Memory B cell (primary cell): ENCODE measurements around the gene PCDHA12.
"Not testable (repeated sequence)": the region's sequence is repeated elsewhere in the genome, so short reads cannot be mapped to it uniquely, and the experiment has no call there.

ENCODE experiments used
- ATAC-seq: fragments of 150-1000 bp; cut with Tn5 transposase; 2 replicates; pipeline ENCODE4 v1.10.0; 2021; ENCODE audit warnings: low read depth, mild to moderate bottlenecking, moderate library complexity
- DNase-seq, 2 donors: peaks; one replicate each; pipeline ENCODE4 v3.0.0; 2022; ENCODE audit warnings: low spot score in 2 of 2
- H3K27ac Mint-ChIP-seq: one replicate; pipeline ENCODE4 v1.8.0; 2022; ENCODE audit warnings: mild to moderate bottlenecking, moderate library complexity, mixed read lengths
- H3K27me3 Mint-ChIP-seq: one replicate; pipeline ENCODE4 v1.8.0; 2022; ENCODE audit warnings: mixed read lengths
- H3K36me3 Mint-ChIP-seq: one replicate; pipeline ENCODE4 v1.8.0; 2022; ENCODE audit warnings: mild to moderate bottlenecking, mixed read lengths
- H3K4me1 Mint-ChIP-seq: one replicate; pipeline ENCODE4 v1.8.0; 2022; ENCODE audit warnings: mixed read lengths
- H3K4me3 Mint-ChIP-seq: one replicate; pipeline ENCODE4 v1.8.0; 2022; ENCODE audit warnings: mild to moderate bottlenecking, moderate library complexity, mixed read lengths
- H3K9me3 Mint-ChIP-seq: one replicate; pipeline ENCODE4 v1.8.0; 2022; ENCODE audit warnings: mixed read lengths

The PCDHA12 gene

DNA sequence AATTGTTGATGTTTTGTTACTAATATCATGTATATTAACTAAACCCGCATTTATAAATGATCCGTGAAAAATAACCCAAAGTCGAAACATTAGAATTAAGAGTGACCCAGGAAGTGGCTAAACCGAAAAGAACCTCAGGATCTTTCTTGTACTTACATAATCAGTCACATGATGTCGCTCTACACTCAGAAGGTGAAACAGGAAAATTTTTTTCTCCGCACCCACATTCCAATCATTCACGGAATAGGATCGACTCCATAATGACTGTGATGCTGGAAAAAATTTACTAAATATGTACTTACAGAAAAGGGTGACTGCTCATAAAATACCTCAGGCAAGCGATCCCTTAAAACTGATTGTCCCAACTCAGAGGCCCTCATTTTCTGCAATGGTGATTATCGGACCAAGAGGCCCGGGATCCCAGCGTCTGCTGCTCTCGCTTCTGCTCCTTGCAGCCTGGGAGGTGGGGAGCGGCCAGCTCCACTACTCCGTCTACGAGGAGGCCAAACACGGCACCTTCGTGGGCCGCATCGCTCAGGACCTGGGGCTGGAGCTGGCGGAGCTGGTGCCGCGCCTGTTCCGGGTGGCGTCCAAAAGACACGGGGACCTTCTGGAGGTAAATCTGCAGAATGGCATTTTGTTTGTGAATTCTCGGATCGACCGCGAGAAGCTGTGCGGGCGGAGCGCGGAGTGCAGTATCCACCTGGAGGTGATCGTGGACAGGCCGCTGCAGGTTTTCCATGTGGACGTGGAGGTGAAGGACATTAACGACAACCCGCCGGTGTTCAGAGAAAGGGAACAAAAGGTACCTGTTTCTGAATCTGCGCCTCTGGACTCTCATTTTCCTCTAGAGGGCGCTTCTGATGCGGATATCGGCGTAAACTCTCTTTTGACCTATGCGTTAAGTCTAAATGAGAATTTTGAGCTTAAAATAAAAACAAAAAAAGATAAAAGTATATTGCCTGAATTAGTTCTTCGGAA lies at the start of gene PCDHA12:
PCDHA12 (plus strand) TSS at position 224 of the 981 bp plus-strand sequence; CDS start at position 389, 165 bp downstream.
- Mint-ChIP-seq H3K27ac (no peak within 1 kb of the TSS), H3K9me3 (peaks cover 4% of the 10 kb centered on the region), H3K36me3 (no peaks in the 10 kb centered on the region), H3K4me3 (no peak within 1 kb of the TSS), H3K27me3 (peaks cover 10% of the 10 kb centered on the region), H3K4me1 (no peaks in the 10 kb centered on the region)
- ATAC-seq: no peak
- DNase-seq: no peak

GRCh38 chr5:140827704-140828361 lies 47.3 kb upstream of the PCDHA12 start, which contains the start of gene PCDHA6:
TSS of gene PCDHA6 (plus strand) at chr5:140827960. CDS start at chr5:140828092, 132 bp downstream.
- Mint-ChIP-seq H3K4me3 (no peak within 1 kb of the TSS), H3K27me3 (peaks cover 7% of the 10 kb centered on the region), H3K4me1 (no peaks in the 10 kb centered on the region), H3K27ac (no peak within 1 kb of the TSS), H3K9me3 (peaks cover 5% of the 10 kb centered on the region), H3K36me3 (no peaks in the 10 kb centered on the region)
- DNase-seq: no peak
- ATAC-seq: no peak

GRCh38 chr5:140828362-140828737 lies 46.8 kb upstream of the PCDHA12 start:
- DNase-seq: no peak
- H3K27ac Mint-ChIP-seq: no peak overlapping the region
- H3K36me3 Mint-ChIP-seq: no peaks in the 10 kb centered on the region
- peaks cover 9% of the 10 kb centered on the region for H3K27me3 Mint-ChIP-seq
- H3K4me1 Mint-ChIP-seq: no peaks in the 10 kb centered on the region
- H3K4me3 Mint-ChIP-seq: no peak overlapping the region
- peaks cover 7% of the 10 kb centered on the region for H3K9me3 Mint-ChIP-seq
- ATAC-seq: no peak

GRCh38 chr5:140829511-140830501 lies 45.3 kb upstream of the PCDHA12 start:
- DNase-seq, H3K27ac Mint-ChIP-seq, H3K9me3 Mint-ChIP-seq, H3K4me1 Mint-ChIP-seq, H3K4me3 Mint-ChIP-seq, ATAC-seq, H3K36me3 Mint-ChIP-seq: not testable (repeated sequence)
- peaks cover 10% of the 10 kb centered on the region for H3K27me3 Mint-ChIP-seq

GRCh38 chr5:140833993-140834392 lies 41.1 kb upstream of the PCDHA12 start, which contains the start of gene PCDHA7:
TSS of gene PCDHA7 (plus strand) at chr5:140834269. CDS start at chr5:140834384, 115 bp downstream.
- DNase-seq (no peak), ATAC-seq (no peak)
- peaks cover 8% of the 10 kb centered on the region for H3K27me3 Mint-ChIP-seq
- no peak within 1 kb of the TSS for H3K4me3 Mint-ChIP-seq
- no peak within 1 kb of the TSS for H3K27ac Mint-ChIP-seq
- H3K4me1 Mint-ChIP-seq: no peaks in the 10 kb centered on the region
- H3K36me3 Mint-ChIP-seq: peaks cover 2% of the 10 kb centered on the region
- peaks cover 6% of the 10 kb centered on the region for H3K9me3 Mint-ChIP-seq

DNA sequence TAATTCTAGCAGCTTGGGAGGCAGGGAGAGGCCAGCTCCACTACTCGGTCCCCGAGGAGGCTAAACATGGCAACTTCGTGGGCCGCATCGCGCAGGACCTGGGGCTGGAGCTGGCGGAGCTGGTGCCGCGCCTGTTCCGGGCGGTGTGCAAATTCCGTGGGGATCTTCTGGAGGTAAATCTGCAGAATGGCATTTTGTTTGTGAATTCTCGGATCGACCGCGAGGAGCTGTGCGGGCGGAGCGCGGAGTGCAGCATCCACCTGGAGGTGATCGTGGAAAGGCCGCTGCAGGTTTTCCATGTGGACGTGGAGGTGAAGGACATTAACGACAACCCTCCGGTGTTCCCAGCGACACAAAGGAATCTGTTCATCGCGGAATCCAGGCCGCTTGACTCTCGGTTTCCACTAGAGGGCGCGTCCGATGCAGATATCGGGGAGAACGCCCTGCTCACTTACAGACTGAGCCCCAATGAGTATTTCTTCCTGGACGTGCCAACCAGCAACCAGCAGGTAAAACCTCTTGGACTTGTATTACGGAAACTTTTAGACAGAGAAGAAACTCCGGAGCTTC lies 40.6 kb upstream of the PCDHA12 start:
- not testable (repeated sequence) for H3K36me3 Mint-ChIP-seq, H3K4me3 Mint-ChIP-seq, ATAC-seq, DNase-seq, H3K4me1 Mint-ChIP-seq, H3K27ac Mint-ChIP-seq, H3K9me3 Mint-ChIP-seq, H3K27me3 Mint-ChIP-seq

DNA sequence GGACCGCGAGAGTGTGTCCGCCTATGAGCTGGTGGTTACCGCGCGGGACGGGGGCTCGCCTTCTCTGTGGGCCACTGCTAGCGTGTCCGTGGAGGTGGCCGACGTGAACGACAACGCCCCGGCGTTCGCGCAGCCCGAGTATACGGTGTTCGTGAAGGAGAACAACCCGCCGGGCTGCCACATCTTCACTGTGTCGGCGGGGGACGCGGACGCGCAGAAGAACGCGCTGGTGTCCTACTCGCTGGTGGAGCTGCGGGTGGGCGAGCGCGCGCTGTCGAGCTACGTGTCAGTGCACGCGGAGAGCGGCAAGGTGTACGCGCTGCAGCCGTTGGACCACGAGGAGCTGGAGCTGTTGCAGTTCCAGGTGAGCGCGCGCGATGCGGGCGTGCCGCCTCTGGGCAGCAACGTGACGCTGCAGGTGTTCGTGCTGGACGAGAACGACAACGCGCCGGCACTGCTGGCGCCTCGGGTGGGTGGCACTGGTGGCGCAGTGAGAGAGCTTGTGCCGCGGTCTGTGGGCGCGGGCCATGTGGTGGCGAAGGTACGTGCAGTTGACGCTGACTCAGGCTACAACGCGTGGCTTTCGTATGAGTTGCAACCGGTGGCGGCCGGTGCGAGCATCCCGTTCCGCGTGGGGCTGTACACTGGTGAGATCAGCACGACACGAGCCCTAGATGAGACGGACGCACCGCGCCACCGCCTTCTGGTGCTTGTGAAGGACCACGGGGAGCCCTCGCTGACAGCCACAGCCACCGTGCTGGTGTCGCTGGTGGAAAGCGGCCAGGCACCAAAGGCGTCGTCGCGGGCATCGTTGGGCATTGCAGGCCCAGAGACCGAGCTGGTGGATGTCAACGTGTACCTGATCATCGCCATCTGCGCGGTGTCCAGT lies 39.2 kb upstream of the PCDHA12 start:
- DNase-seq (no peak), ATAC-seq (no peak)
- H3K36me3 Mint-ChIP-seq: peaks cover 2% of the 10 kb centered on the region
- peaks cover 8% of the 10 kb centered on the region for H3K27me3 Mint-ChIP-seq
- no peak overlapping the region for H3K4me3 Mint-ChIP-seq
- peaks cover 9% of the 10 kb centered on the region for H3K9me3 Mint-ChIP-seq
- no peaks in the 10 kb centered on the region for H3K4me1 Mint-ChIP-seq
- H3K27ac Mint-ChIP-seq: no peak overlapping the region

- H3K27me3 Mint-ChIP-seq: peaks cover 2% of the 10 kb centered on the region
- DNase-seq: no peak
- peaks cover 5% of the 10 kb centered on the region for H3K9me3 Mint-ChIP-seq
- no peak within 1 kb of the TSS for H3K27ac Mint-ChIP-seq
- no peak for ATAC-seq
- H3K4me3 Mint-ChIP-seq: no peak within 1 kb of the TSS
- no peaks in the 10 kb centered on the region for H3K4me1 Mint-ChIP-seq
- peaks cover 2% of the 10 kb centered on the region for H3K36me3 Mint-ChIP-seq
These were observed 33.8 kb upstream of the PCDHA12 start, which contains the start of gene PCDHA8 for GRCh38 chr5:140840978-140841962. TSS of gene PCDHA8 (plus strand) at chr5:140841187. CDS start at chr5:140841322, 135 bp downstream.

DNA sequence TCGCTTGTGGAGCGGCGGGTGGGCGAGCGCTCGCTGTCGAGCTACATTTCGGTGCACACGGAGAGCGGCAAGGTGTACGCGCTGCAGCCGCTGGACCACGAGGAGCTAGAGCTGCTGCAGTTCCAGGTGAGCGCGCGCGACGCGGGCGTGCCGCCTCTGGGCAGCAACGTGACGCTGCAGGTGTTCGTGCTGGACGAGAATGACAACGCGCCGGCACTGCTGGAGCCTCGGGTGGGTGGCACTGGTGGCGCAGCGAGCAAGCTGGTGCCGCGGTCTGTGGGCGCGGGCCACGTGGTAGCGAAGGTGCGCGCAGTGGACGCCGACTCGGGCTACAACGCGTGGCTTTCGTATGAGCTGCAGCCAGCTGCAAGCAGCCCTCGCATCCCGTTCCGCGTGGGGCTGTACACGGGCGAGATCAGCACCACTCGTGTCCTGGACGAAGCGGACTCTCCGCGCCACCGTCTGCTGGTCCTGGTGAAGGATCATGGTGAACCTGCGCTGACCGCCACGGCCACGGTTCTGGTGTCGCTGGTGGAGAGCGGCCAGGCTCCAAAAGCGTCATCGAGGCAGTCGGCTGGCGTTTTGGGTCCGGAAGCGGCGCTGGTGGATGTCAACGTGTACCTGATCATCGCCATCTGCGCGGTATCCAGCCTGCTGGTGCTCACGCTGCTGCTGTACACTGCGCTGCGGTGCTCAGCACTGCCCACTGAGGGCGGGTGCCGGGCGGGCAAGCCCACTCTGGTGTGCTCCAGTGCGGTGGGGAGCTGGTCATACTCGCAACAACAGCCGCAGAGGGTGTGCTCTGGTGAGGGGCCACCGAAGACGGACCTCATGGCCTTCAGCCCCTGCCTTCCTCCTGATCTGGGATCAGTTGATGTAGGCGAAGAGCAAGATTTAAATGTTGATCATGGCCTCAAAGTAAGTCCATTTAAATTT lies 32.0 kb upstream of the PCDHA12 start:
- DNase-seq (no peak), ATAC-seq (no peak)
- H3K36me3 Mint-ChIP-seq: no peaks in the 10 kb centered on the region
- H3K27me3 Mint-ChIP-seq: peaks cover 2% of the 10 kb centered on the region
- peaks cover 7% of the 10 kb centered on the region for H3K9me3 Mint-ChIP-seq
- no peak overlapping the region for H3K27ac Mint-ChIP-seq
- no peak overlapping the region for H3K4me3 Mint-ChIP-seq
- H3K4me1 Mint-ChIP-seq: no peaks in the 10 kb centered on the region

DNA sequence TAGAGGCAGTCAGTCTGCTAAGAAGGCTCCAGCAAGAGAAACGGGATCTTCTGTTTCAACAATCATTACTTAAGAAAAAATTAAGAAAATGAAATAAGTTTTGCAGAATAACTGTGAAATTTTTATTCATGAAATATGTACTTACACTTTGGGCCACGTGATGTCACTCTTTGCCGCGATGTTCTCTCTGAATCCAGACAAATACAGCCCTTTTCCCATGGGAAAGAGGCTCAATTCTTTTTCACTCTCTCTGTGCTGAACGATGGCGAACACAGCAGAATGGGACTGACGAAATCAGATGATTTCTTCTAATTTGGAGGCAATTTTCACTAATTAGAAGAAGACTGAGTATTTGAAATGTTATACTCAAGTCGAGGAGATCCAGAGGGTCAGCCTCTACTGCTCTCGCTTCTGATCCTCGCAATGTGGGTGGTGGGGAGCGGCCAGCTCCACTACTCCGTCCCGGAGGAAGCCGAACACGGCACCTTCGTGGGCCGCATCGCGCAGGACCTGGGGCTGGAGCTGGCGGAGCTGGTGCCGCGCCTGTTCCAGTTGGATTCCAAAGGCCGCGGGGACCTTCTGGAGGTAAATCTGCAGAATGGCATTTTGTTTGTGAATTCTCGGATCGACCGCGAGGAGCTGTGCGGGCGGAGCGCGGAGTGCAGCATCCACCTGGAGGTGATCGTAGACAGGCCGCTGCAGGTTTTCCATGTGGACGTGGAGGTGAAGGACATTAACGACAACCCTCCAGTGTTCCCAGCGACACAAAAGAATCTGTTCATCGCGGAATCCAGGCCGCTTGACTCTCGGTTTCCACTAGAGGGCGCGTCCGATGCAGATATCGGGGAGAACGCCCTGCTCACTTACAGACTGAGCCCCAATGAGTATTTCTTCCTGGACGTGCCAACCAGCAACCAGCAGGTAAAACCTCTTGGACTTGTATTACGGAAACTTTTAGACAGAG lies 26.7 kb upstream of the PCDHA12 start, which contains the start of gene PCDHA9:
PCDHA9 (plus strand) TSS at position 244 of the 964 bp plus-strand sequence; CDS start at position 358, 114 bp downstream.
- not testable (repeated sequence) for H3K27me3 Mint-ChIP-seq, ATAC-seq, DNase-seq, H3K4me3 Mint-ChIP-seq, H3K36me3 Mint-ChIP-seq, H3K4me1 Mint-ChIP-seq, H3K27ac Mint-ChIP-seq, H3K9me3 Mint-ChIP-seq
